HG02678 (cell line): ENCODE data around the gene CYP27B1.

Experiments
- ATAC-seq: cut with Tn5 transposase; IDR thresholded peaks from one replicate; pipeline ENCODE4 v1.9.1; 2021; ENCODE audit warnings: mild to moderate bottlenecking, moderate library complexity; ENCODE audit not compliant: unreplicated experiment

Gene CYP27B1

GRCh38 chr12:57736741-57737466, 30.0 kb downstream of the CYP27B1 start:
- no peak for ATAC-seq

GRCh38 chr12:57735952-57736740, 30.7 kb downstream of the CYP27B1 start:
- no peak for ATAC-seq

- no peak for ATAC-seq
Observed at GRCh38 chr12:57735198-57735855, 31.6 kb downstream of the CYP27B1 start.

GRCh38 chr12:57734591-57734990, 32.3 kb downstream of the CYP27B1 start:
- ATAC-seq: no peak

GRCh38 chr12:57733928-57734327, 33.0 kb downstream of the CYP27B1 start:
- ATAC-seq: no peak

GRCh38 chr12:57732726-57733593, 33.9 kb downstream of the CYP27B1 start:
- ATAC-seq: no peak

GRCh38 chr12:57732270-57732669, 34.6 kb downstream of the CYP27B1 start:
- no peak for ATAC-seq

GRCh38 chr12:57731411-57732080, 35.3 kb downstream of the CYP27B1 start:
- no peak for ATAC-seq

GRCh38 chr12:57730336-57731067, 36.4 kb downstream of the CYP27B1 start:
- no peak for ATAC-seq

GRCh38 chr12:57729321-57729844, 37.5 kb downstream of the CYP27B1 start:
- ATAC-seq: no peak

- no peak for ATAC-seq
Observed at GRCh38 chr12:57727758-57728395, 39.0 kb downstream of the CYP27B1 start.

- no peak for ATAC-seq
Observed at GRCh38 chr12:57726884-57727757, 39.8 kb downstream of the CYP27B1 start.

- ATAC-seq: no peak
Observed at GRCh38 chr12:57726151-57726883, 40.6 kb downstream of the CYP27B1 start.

- ATAC-seq: no peak
Observed at GRCh38 chr12:57725851-57726150, 41.1 kb downstream of the CYP27B1 start.

- no peak for ATAC-seq
Observed at GRCh38 chr12:57724936-57725740, 41.7 kb downstream of the CYP27B1 start.
